ENCODE measurements around the gene CCDC40.

CCDC40 gene

DNA sequence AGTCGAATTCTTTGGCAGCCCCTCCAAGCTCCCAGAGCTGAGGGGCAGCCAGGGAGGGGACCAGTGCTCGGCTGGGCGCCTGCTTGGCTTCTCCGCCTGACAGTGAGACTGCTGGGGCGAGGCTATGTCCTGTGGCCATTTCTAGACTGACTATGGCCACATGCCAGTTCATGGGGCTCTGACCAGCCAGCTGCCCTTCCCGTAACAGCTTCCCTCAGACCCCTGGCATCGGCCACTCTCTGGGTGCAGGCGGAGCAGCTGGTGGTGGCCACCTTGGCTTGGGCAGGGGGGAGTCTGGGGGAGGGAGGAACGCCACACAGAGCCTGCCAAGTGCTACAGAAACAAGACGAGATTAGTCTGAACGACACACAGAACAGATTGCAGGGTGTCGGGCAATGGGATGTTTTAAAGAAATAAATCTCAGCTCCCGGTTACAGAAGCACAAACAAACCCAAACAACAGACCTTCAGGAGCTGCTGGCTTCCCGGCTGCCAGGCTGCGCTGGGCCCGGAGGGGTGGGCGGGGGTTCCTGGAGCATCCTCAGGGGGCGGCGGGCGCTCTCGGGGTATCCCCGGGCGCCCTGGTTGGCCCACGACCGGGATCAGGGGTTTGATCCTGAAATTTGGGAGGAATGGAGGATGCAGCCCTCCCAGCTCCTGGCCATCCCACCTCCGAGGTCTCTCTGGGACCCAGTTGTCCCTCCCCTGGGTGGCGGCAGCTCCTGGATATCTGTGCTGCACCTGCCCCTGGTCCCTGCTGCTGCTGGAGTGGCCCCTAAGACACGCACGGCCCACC lies 35.3 kb upstream of the CCDC40 start:
- no peaks in the 10 kb centered on the region for H3K9me3 ChIP-seq (ENCODE audit: control insufficient read depth, low read length)
- no peaks in the 10 kb centered on the region for H3K36me3 ChIP-seq (ENCODE audit: control insufficient read depth, insufficient read depth, low read length)
- WGBS, 2 experiments = 94 to 96% methylated on average over 29 of the region's 29 CpGs

DNA sequence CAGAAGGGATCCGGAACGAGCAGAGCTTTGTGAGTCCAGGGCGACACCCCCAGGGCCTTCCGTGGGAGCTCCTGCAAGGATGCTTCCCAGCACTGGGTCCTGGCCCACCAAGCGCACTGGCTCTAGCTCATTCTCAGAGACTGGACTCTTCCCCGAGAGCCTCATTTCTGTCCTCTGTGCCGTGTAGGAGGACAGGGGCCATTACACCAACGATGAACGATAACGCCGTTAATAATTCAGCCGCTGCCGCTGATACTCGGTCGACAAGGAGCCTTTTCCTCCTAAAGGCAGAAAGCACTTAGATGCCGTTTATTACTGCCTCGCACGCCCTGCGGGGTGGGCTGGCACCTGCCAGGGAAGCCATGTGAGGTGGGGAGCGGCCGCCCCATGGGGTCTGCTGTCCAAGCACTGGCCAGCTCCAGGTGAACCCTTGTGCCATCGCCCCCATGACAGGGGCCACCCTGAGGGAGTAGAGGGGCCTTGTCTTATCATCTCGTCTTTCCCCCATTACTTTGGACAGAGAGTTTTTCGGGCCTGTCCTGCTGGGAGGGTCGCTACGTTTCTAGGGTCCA lies 34.3 kb upstream of the CCDC40 start:
- Histone ChIP-seq H3K4me3 (ENCODE audit: insufficient read depth, low read depth, low read length) (no peak overlapping the region), H3K36me3 (ENCODE audit: control insufficient read depth, insufficient read depth, low read length) (no peaks in the 10 kb centered on the region), H3K27ac (ENCODE audit: insufficient read depth, low read depth, low read length, poor library complexity, severe bottlenecking) (no peak overlapping the region), H3K9me3 (ENCODE audit: control insufficient read depth, low read length) (no peaks in the 10 kb centered on the region), H3K4me1 (ENCODE audit: control insufficient read depth, insufficient read depth, low read length) (no peaks in the 10 kb centered on the region), H3K27me3 (ENCODE audit: control insufficient read depth, insufficient read depth, low read length, poor library complexity, severe bottlenecking) (no peaks in the 10 kb centered on the region)
- WGBS, 2 experiments = 96% methylated on average over 26 of the region's 26 CpGs

More for the DNA sequence above, 35.3 kb upstream of the CCDC40 start:
- Histone ChIP-seq H3K27ac (ENCODE audit: insufficient read depth, low read depth, low read length, poor library complexity, severe bottlenecking) (no peak overlapping the region), H3K4me1 (ENCODE audit: control insufficient read depth, insufficient read depth, low read length) (no peaks in the 10 kb centered on the region), H3K4me3 (ENCODE audit: insufficient read depth, low read depth, low read length) (no peak overlapping the region), H3K27me3 (ENCODE audit: control insufficient read depth, insufficient read depth, low read length, poor library complexity, severe bottlenecking) (no peaks in the 10 kb centered on the region)

GRCh38 chr17:80002690-80003490 lies 33.6 kb upstream of the CCDC40 start:
- WGBS, 2 experiments = 94% methylated on average over 30 of the region's 30 CpGs
- Histone ChIP-seq H3K36me3 (ENCODE audit: control insufficient read depth, insufficient read depth, low read length) (no peaks in the 10 kb centered on the region), H3K27ac (ENCODE audit: insufficient read depth, low read depth, low read length, poor library complexity, severe bottlenecking) (no peak overlapping the region), H3K27me3 (ENCODE audit: control insufficient read depth, insufficient read depth, low read length, poor library complexity, severe bottlenecking) (no peaks in the 10 kb centered on the region), H3K4me3 (ENCODE audit: insufficient read depth, low read depth, low read length) (no peak overlapping the region), H3K9me3 (ENCODE audit: control insufficient read depth, low read length) (no peaks in the 10 kb centered on the region), H3K4me1 (ENCODE audit: control insufficient read depth, insufficient read depth, low read length) (no peaks in the 10 kb centered on the region)

GRCh38 chr17:80003969-80004368 lies 32.5 kb upstream of the CCDC40 start:
- Histone ChIP-seq H3K36me3 (ENCODE audit: control insufficient read depth, insufficient read depth, low read length) (no peaks in the 10 kb centered on the region), H3K27me3 (ENCODE audit: control insufficient read depth, insufficient read depth, low read length, poor library complexity, severe bottlenecking) (no peaks in the 10 kb centered on the region), H3K4me1 (ENCODE audit: control insufficient read depth, insufficient read depth, low read length) (no peaks in the 10 kb centered on the region), H3K4me3 (ENCODE audit: insufficient read depth, low read depth, low read length) (no peak overlapping the region), H3K27ac (ENCODE audit: insufficient read depth, low read depth, low read length, poor library complexity, severe bottlenecking) (no peak overlapping the region), H3K9me3 (ENCODE audit: control insufficient read depth, low read length) (no peaks in the 10 kb centered on the region)
- 97 to 98% methylated on average over 15 of the region's 15 CpGs for WGBS, 2 experiments

DNA sequence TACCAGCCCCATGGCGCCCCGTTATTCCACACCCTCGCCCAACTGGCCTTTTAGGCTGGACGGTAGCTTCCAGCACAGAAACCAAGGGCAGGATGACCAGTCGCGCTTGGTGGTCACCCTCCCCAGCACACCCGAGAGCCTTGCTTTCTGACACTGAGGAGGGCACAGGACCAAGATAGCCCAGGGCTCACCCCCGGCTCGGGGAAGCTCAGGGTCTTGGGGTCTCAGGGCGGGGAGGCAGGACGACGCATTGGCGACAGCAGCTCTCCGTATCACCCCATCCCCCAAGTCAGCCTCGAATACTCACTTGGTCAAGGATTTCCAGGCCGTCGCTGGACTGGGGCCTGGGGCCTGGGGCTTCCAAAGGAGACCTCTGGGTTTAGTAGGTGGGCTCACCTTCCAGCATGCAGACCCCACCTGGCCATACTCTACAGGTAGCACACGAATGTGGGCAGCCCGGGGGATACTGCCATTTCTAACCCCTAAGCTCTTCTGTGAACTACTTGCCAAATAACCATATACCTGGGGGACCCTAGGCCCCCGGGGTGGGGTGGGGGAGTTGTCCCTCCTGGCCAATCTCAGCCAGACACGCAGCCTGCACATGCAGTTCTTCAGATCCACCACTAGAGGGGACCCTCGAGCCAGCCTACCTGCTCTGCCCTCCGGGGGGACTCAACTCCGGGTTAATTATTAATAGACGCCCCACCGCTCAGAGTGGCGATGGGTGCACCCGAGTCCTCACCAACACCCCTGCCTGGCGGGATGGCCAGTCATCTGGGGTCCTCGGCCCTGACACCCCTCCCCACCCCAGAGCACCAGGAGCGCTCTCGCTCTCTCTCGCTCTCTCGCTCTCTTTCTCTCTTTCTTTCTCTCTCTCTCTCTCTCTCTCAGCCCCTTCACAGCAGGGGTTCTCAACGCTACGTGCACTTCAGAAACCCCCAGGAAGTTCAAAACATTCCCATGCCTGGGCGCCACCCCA lies 30.8 kb upstream of the CCDC40 start:
- 56 to 59% methylated on average over 37 of the region's 37 CpGs for WGBS, 2 experiments
- no peaks in the 10 kb centered on the region for H3K36me3 ChIP-seq (ENCODE audit: control insufficient read depth, insufficient read depth, low read length)
- no peak overlapping the region for H3K27ac ChIP-seq (ENCODE audit: insufficient read depth, low read depth, low read length, poor library complexity, severe bottlenecking)

GRCh38 chr17:80006339-80006720 lies 30.1 kb upstream of the CCDC40 start:
- no peaks in the 10 kb centered on the region for H3K9me3 ChIP-seq (ENCODE audit: control insufficient read depth, low read length)
- H3K4me1 ChIP-seq (ENCODE audit: control insufficient read depth, insufficient read depth, low read length) = no peaks in the 10 kb centered on the region
- no peaks in the 10 kb centered on the region for H3K27me3 ChIP-seq (ENCODE audit: control insufficient read depth, insufficient read depth, low read length, poor library complexity, severe bottlenecking)
- H3K4me3 ChIP-seq (ENCODE audit: insufficient read depth, low read depth, low read length) = no peak overlapping the region
- 64 to 66% methylated on average over 8 of the region's 8 CpGs for WGBS, 2 experiments
- H3K27ac ChIP-seq (ENCODE audit: insufficient read depth, low read depth, low read length, poor library complexity, severe bottlenecking) = no peak overlapping the region
- no peaks in the 10 kb centered on the region for H3K36me3 ChIP-seq (ENCODE audit: control insufficient read depth, insufficient read depth, low read length)

More for the DNA sequence above, 30.8 kb upstream of the CCDC40 start:
- Histone ChIP-seq H3K4me3 (ENCODE audit: insufficient read depth, low read depth, low read length) (no peak overlapping the region), H3K27me3 (ENCODE audit: control insufficient read depth, insufficient read depth, low read length, poor library complexity, severe bottlenecking) (no peaks in the 10 kb centered on the region), H3K9me3 (ENCODE audit: control insufficient read depth, low read length) (no peaks in the 10 kb centered on the region), H3K4me1 (ENCODE audit: control insufficient read depth, insufficient read depth, low read length) (no peaks in the 10 kb centered on the region)

GRCh38 chr17:80006811-80007752 lies 29.4 kb upstream of the CCDC40 start:
- Histone ChIP-seq H3K9me3 (ENCODE audit: control insufficient read depth, low read length) (no peaks in the 10 kb centered on the region), H3K27me3 (ENCODE audit: control insufficient read depth, insufficient read depth, low read length, poor library complexity, severe bottlenecking) (no peaks in the 10 kb centered on the region), H3K36me3 (ENCODE audit: control insufficient read depth, insufficient read depth, low read length) (no peaks in the 10 kb centered on the region), H3K4me1 (ENCODE audit: control insufficient read depth, insufficient read depth, low read length) (no peaks in the 10 kb centered on the region), H3K27ac (ENCODE audit: insufficient read depth, low read depth, low read length, poor library complexity, severe bottlenecking) (no peak overlapping the region), H3K4me3 (ENCODE audit: insufficient read depth, low read depth, low read length) (no peak overlapping the region)
- 94 to 95% methylated on average over 30 of the region's 30 CpGs for WGBS, 2 experiments

DNA sequence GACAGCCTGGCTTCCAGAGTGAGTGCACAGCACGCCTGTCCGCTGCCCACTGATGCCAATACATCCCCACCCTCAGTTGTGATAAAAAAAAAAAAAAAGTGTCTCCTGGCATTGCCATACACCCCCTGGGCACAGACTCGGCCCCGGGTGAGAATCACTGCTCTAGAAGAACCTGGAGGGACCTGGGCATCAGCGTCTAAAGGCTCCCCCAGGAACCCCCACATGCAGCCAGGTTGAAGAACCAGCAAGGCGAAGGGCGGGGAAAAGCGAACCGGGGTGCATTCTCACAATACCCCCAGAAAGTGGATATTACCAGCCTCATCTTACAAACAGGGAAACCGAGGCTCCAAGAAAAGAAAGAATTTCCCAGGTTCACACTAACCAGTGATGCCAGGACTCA lies 28.5 kb upstream of the CCDC40 start:
- Histone ChIP-seq H3K9me3 (ENCODE audit: control insufficient read depth, low read length) (no peaks in the 10 kb centered on the region), H3K4me3 (ENCODE audit: insufficient read depth, low read depth, low read length) (no peak overlapping the region), H3K36me3 (ENCODE audit: control insufficient read depth, insufficient read depth, low read length) (no peaks in the 10 kb centered on the region), H3K4me1 (ENCODE audit: control insufficient read depth, insufficient read depth, low read length) (no peaks in the 10 kb centered on the region), H3K27me3 (ENCODE audit: control insufficient read depth, insufficient read depth, low read length, poor library complexity, severe bottlenecking) (no peaks in the 10 kb centered on the region), H3K27ac (ENCODE audit: insufficient read depth, low read depth, low read length, poor library complexity, severe bottlenecking) (no peak overlapping the region)
- 89 to 91% methylated on average over 10 of the region's 10 CpGs for WGBS, 2 experiments

GRCh38 chr17:80008383-80008840 lies 28.0 kb upstream of the CCDC40 start:
- Histone ChIP-seq H3K27me3 (ENCODE audit: control insufficient read depth, insufficient read depth, low read length, poor library complexity, severe bottlenecking) (no peaks in the 10 kb centered on the region), H3K9me3 (ENCODE audit: control insufficient read depth, low read length) (no peaks in the 10 kb centered on the region), H3K36me3 (ENCODE audit: control insufficient read depth, insufficient read depth, low read length) (no peaks in the 10 kb centered on the region), H3K27ac (ENCODE audit: insufficient read depth, low read depth, low read length, poor library complexity, severe bottlenecking) (no peak overlapping the region), H3K4me1 (ENCODE audit: control insufficient read depth, insufficient read depth, low read length) (no peaks in the 10 kb centered on the region), H3K4me3 (ENCODE audit: insufficient read depth, low read depth, low read length) (no peak overlapping the region)
- 34 to 35% methylated on average over 17 of the region's 17 CpGs for WGBS, 2 experiments

Data from ectodermal cell (in vitro differentiated cells).